RKO (cell line): ENCODE measurements around the gene HILPDA.

Experiments
- DNase-seq: peaks from one replicate; pipeline ENCODE4 v3.0.0-alpha.2; 2016; ENCODE audit warnings: low spot score

Gene HILPDA

DNA sequence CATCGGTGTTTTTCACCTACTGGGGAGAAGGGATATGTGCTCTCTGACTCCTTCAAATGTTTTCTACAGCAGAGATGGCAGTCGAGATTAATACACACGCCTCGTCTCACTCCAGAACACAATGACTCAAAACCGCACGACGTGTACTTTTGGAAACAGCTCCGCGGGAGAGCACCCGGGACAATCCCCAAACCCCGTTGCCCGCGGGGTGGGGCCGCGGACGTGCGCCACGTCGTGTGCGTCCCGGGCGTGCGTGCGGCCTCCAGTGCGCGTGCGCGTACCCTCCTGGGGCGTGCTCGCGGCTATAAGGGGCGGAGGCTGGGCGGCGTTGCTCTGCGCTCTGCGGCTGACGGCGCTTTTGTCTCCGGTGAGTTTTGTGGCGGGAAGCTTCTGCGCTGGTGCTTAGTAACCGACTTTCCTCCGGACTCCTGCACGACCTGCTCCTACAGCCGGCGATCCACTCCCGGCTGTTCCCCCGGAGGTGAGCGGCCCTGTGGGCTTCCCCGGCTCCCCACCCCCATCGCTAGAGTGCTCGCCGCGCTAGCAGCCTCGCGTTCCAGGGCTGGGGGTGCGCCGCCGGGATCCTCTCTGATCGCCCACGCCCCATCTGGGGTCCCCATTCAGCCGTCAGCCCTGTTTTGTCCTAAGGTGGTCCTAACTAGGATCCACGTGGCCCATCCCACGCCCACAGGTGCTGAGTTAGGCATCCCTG lies at the start of gene HILPDA:
Gene HILPDA, plus strand, starts transcription at position 336 of the 712 bp plus-strand sequence. CDS start 1,391 bp downstream, outside the sequence.
- peak; percentile 97 for DNase-seq

GRCh38 chr7:128406314-128407232 lies 49.1 kb upstream of the HILPDA start:
- DNase-seq = no peak

- no peak for DNase-seq
Observed at GRCh38 chr7:128407233-128407589, 48.5 kb upstream of the HILPDA start.

GRCh38 chr7:128407751-128408708 lies 47.6 kb upstream of the HILPDA start:
- no peak for DNase-seq

- peak; percentile 41 for DNase-seq
Observed at GRCh38 chr7:128408709-128409595, 46.7 kb upstream of the HILPDA start.

DNA sequence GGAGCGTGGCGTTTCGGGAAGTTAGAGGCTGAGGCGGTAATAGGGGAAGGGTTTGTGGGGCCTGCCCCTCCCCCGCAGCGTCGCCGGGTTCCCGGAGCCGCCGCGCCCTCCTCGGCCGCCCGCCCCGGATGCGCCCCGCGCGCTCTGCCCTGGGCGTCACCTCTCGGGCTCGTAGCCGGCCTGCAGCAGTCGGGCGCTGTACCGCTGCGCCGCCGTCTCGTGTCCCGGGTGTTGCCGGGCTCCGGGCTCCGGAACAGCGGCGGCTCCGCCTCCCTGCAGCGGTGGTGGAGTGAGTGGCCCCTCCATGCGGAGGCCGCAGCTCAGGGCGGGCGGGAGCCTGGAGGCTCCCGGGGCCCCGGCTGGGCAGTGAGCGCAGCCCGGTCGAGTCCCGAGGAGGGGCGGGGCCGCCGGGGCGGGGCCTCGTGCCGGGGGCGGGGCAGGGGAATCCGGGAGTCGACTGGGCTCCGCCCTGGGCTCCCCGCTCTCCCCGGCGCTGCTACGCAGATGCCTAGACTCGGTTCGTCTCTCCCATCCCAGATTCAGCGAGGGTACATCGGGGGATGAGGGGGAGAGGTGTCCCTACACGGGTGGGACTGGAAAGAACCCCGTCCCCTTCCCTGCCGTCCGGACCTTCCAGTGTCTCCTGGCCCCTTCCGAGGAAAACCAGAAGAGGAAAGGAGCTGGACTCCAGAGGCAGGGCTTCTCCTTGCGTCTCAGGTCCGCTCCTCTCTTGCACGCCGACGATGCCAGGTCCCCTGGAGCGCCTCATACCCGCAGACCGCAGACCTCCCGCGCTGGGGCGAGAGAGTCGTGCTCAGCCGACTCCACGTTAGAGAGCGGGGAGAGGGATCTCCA lies 45.9 kb upstream of the HILPDA start, which contains the start of gene IMPDH1:
Gene IMPDH1, minus strand, starts transcription at position 387 of the 855 bp plus-strand sequence. Its CDS starts 81 bp downstream, at position 306.
- peak; percentile 87 for DNase-seq

DNA sequence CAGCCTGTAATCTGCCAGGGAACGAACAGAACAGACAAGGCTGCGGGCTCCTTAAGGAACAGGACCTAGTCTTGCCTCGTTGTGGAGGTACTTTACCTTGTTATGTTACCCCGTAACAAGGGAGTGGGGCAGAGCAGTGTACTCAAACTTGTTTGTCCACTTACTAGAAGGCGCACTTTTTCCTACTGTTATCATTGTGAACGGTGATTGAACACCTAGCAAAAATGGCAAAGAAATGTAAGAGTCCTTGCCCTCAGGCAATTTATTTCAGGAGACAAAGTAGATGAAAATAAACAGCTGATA lies 45.3 kb upstream of the HILPDA start:
- DNase-seq = no peak

- DNase-seq = no peak
Observed at GRCh38 chr7:128415217-128415785, 40.4 kb upstream of the HILPDA start.

DNA sequence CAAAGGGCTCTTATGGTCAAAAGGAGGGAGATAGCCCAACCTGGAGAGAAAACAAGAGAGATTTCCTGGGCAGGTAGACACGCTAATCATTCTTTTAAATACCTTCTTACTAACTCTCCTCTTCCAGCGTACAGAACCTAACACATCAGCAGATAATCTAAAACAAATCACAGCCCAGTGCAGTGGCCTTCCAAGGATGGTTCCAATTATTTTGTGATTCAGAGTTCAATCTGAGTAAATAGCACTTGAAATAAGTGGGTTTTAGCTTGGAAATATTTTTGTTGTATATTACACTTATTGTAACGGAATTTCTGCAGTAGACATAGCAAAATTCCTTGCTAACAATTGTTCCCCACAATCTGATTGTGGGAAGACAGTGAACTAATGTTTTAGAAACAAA lies 38.6 kb upstream of the HILPDA start:
- DNase-seq = no peak

DNA sequence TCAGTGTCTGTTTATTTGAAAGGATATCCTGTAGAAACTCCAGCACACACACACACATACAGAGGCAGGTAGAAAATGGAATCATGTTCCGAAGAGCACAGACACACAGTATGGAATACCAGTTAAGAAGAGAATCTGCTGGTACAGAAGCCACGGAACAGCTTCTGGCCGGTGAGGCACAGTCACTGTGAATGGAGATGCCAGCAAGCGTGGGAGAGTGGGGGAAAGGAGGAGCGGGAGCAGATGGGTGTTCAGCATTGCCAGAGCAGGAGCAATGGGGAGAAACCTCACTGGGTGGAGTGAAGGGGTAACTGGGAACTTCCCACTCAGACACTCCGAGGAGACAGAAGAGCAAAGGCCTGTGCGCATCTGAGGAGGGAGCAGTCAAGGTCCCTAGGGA lies 36.4 kb upstream of the HILPDA start:
- DNase-seq = no peak

GRCh38 chr7:128420773-128421172 lies 34.9 kb upstream of the HILPDA start:
- no peak for DNase-seq

DNA sequence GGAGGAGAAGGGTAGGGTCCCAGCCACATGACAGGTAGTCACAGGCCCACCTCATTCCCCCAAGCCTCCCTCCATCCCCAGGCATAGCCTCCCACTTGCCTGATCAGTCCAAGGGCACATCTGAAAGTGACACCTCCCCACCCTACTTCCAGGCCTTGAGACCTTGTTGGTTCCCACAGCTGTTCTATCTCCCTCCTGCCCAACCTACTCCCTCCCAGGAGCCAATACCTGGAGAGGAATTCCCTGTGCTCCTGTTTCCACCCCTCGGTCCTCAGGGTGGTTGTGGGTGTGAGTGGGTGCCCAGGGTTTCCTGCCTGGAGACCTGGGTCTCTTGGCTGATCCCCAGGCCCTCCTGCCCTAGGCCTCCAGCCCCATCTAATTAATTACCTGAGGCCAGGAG lies 34.3 kb upstream of the HILPDA start:
- DNase-seq = no peak

DNA sequence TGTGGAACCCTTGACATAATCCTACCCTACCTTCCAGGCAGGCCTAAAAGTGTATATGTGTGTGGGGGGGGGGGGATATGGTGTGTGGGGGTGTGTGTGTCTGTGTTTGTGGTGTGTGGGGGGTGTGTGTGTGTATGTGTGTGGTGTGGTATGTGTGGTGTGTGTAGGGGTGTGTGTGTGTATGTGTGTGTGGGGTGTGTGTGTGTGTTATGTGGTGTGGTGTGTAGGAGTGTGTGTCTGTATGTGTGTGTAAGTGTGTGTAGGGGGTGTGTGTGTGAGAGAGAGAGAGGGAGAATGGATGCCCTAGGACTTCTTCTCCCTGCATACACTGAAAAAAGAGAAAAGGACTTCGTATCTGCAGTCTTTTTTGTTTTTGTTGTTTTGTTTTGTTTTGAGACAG lies 33.6 kb upstream of the HILPDA start:
- DNase-seq = no peak

DNA sequence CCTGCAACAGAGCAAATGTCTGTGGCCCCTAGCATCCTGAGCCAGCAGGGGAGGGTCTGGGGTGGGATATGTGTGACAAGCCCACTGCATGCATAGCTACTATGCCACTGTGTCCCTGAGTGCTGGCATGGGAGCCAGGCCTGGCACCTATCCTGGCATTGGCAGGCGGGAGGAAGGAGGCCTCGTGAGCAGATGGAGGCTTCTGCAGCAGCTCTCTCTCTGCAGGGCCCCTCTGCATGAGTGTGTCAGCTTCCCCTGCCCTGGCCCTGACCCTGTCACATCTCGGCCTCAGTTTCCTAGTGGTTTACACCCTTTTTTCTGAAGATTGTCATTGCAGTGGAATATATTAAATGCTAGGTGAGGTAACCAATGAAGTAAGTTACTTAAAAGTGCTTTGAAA lies 32.8 kb upstream of the HILPDA start:
- DNase-seq = no peak

DNA sequence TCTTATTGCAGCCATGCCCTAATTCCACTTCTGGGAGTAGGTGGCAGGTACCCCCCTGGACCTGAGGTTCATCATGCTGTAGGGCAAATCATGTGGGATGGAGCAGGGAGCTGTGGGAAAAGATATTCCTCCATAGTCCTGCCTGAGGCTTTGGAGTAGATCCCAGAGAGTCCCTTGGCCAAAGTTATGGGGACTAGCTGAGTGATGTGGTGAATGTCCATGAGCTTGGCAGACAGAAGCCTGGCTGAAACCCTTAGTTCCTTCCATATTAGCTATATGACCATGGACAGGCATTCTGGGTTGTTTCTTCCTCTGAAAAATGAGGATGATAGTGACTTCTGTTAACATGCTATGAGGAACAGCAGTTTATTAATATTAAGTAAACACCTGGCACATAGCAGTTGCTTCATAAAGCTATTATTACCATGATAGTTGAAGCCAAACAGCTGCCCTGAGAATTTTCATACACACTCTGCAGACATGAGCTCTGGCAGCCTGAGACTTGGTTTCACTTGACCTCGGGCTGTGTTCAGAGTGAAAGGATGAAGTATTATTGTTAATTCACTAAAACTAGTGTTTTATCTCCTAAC lies 30.9 kb upstream of the HILPDA start:
- no peak for DNase-seq

DNA sequence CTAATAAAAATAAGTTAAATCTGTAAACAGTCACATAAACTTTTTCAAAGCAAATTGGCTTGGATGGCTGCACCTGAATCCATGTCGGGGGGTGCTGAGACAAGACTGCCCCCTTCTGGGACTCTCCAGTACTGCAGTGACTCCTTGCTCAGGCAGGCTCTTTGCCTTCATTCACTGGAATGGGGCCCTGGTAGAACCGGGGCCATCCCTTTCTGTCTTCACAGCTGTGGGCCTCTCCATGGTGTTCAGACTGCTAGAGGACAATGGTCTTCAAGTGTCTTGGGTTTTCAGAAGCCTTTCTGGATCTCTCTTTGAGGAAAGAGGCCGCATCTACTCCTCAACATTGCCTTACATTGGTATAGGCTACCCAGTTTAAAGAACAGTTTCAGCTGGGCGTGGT lies 29.8 kb upstream of the HILPDA start:
- DNase-seq = peak; percentile 67

GRCh38 chr7:128427289-128427891 lies 28.3 kb upstream of the HILPDA start:
- DNase-seq = peak; percentile 78

DNA sequence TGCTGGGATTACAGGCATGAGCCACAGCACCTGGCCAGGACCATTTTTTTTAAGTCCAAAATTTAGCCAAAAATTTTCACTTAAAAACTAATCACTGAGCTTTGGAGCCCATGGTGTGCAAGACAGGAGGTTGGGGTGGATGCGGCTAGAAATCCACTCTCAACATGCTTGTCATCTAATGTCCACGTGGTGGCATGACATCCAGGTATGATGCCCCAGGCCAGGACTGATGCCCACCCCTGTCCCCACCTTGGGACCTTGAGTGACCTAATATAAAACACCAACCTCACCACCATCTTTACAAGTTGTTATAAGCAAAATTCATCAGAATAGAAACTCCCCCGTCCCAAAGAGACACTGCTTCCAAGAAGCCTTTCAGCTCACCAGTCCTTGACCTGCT lies 25.5 kb upstream of the HILPDA start:
- no peak for DNase-seq

DNA sequence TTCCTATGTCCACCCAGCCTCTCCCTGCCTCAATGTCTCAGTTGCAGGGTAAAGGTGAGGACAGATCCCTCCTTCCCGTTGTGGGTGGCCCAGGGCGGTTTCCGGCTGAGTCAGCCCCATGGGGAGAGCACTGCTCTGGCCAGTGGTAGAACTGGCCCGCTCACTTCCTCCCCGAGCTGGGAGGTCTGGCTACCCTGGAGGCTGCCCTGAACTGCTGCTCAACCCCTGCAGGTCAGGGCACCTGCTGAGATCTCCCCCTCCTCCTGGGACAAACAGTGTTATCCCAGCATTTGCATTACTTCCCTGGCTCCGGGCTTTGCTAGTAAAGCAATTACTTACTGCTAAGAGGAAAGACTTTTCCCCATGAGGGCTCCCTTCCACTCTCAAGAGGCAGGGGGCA lies 24.5 kb upstream of the HILPDA start:
- DNase-seq = no peak
